Measurements from ENCODE around the gene DUSP9. TPM values are rescaled to one million over a fixed set of nuclear protein-coding genes. Genes with fewer than 3 reads are reported as not detected.
"Not testable (repeated sequence)": the region's sequence is repeated elsewhere in the genome, so short reads cannot be mapped to it uniquely, and the experiment has no call there.

The DUSP9 gene
- total RNA-seq, 4 donors from 2014 or later = 0.19 to 0.48 TPM; not detected in 2

GRCh38 chrX:153600921-153601320 lies 46.1 kb upstream of the DUSP9 start:
- Histone ChIP-seq H3K4me1 (peaks cover 24% of the 10 kb centered on the region), H3K9me3 (no peaks in the 10 kb centered on the region), H3K4me3 (no peak overlapping the region), H3K36me3 (no peaks in the 10 kb centered on the region), H3K27ac (no peak overlapping the region), H3K27me3 (no peaks in the 10 kb centered on the region)
- no peak for DNase-seq (ENCODE audit: low spot score in 2 of 2)
- TF ChIP-seq POLR2A (IDR thresholded peaks at IDR 0.05) (no peak), CTCF (IDR thresholded peaks at IDR 0.05) (no peak), POLR2AphosphoS5 (IDR thresholded peaks at IDR 0.05) (no peak), EP300 (IDR thresholded peaks at IDR 0.05) (no peak)
- WGBS = 80% methylated on average over 1 of the region's 7 CpGs

- Histone ChIP-seq H3K9me3 (no peaks in the 10 kb centered on the region), H3K36me3 (no peaks in the 10 kb centered on the region), H3K27me3 (no peaks in the 10 kb centered on the region), H3K27ac (no peak overlapping the region), H3K4me3 (no peak overlapping the region), H3K4me1 (peaks cover 24% of the 10 kb centered on the region)
- TF ChIP-seq EP300 (IDR thresholded peaks at IDR 0.05) = no peak
- no peak for TF ChIP-seq CTCF (IDR thresholded peaks at IDR 0.05)
- TF ChIP-seq POLR2AphosphoS5 (IDR thresholded peaks at IDR 0.05) = no peak
- DNase-seq (ENCODE audit: low spot score in 2 of 2) = no peak
- WGBS = 82% methylated on average over 12 of the region's 12 CpGs
Measured at GRCh38 chrX:153601511-153602110, 45.4 kb upstream of the DUSP9 start.

- H3K27ac ChIP-seq = no peak overlapping the region
- no peaks in the 10 kb centered on the region for H3K27me3 ChIP-seq
- H3K4me3 ChIP-seq = no peak overlapping the region
- peaks cover 23% of the 10 kb centered on the region for H3K4me1 ChIP-seq
- H3K36me3 ChIP-seq = no peaks in the 10 kb centered on the region
- TF ChIP-seq EP300 (IDR thresholded peaks at IDR 0.05) = no peak
- no peak for TF ChIP-seq POLR2A (IDR thresholded peaks at IDR 0.05)
- TF ChIP-seq CTCF (IDR thresholded peaks at IDR 0.05) = no peak
- TF ChIP-seq POLR2AphosphoS5 (IDR thresholded peaks at IDR 0.05) = no peak
- DNase-seq (ENCODE audit: low spot score in 2 of 2) = no peak
- 84% methylated on average over 3 of the region's 3 CpGs for whole genome bisulfite sequencing
- H3K9me3 ChIP-seq = no peaks in the 10 kb centered on the region
Measured at GRCh38 chrX:153602601-153603000, 44.4 kb upstream of the DUSP9 start.

GRCh38 chrX:153603131-153603656 lies 43.8 kb upstream of the DUSP9 start:
- H3K27me3 ChIP-seq = no peaks in the 10 kb centered on the region
- H3K9me3 ChIP-seq = no peaks in the 10 kb centered on the region
- DNase-seq (ENCODE audit: low spot score in 2 of 2) = no peak
- peaks cover 17% of the 10 kb centered on the region for H3K4me1 ChIP-seq
- no peak overlapping the region for H3K27ac ChIP-seq
- WGBS = 86% methylated on average over 17 of the region's 17 CpGs
- no peaks in the 10 kb centered on the region for H3K36me3 ChIP-seq
- TF ChIP-seq CTCF (IDR thresholded peaks at IDR 0.05) (no peak), POLR2AphosphoS5 (IDR thresholded peaks at IDR 0.05) (no peak), EP300 (IDR thresholded peaks at IDR 0.05) (no peak), POLR2A (IDR thresholded peaks at IDR 0.05) (no peak)
- no peak overlapping the region for H3K4me3 ChIP-seq

GRCh38 chrX:153604666-153605380 lies 42.2 kb upstream of the DUSP9 start:
- H3K27me3 ChIP-seq; H3K36me3 ChIP-seq; H3K27ac ChIP-seq; H3K4me3 ChIP-seq; H3K9me3 ChIP-seq; DNase-seq (ENCODE audit: low spot score in 2 of 2): not testable (repeated sequence)
- WGBS = 81% methylated on average over 16 of the region's 18 CpGs
- H3K4me1 ChIP-seq = peaks cover 17% of the 10 kb centered on the region
